Lower leg skin (tissue), 4 donors: Measurements from ENCODE around the gene ROR2. TPM values are rescaled to one million over a fixed set of nuclear protein-coding genes. Genes with fewer than 3 reads are reported as not detected.

Experiments
- DNase-seq, 2 donors: peaks; one replicate each; pipeline ENCODE4 v3.0.0-alpha.2; 2019; ENCODE audit warnings: low spot score in 2 of 2
- H3K4me3 ChIP-seq: fragments of 200-600 bp; sonication (generic); 2 replicates; pipeline ENCODE4 v1.5.1; 2017; ENCODE audit warnings: mild to moderate bottlenecking, low read depth; ENCODE audit not compliant: poor library complexity, severe bottlenecking
- CTCF ChIP-seq, 3 donors: fragments of 450-650 bp; IDR thresholded peaks; one replicate each; pipeline ENCODE4 v1.5.1; 2016; ENCODE audit warnings: antibody characterized with exemption in 3 of 3, mild to moderate bottlenecking in 3 of 3, moderate library complexity in 2 of 3
- POLR2A ChIP-seq, 2 donors: fragments of 450-650 bp; IDR thresholded peaks; one replicate each; pipeline ENCODE4 v1.6.1; 2016 to 2017; ENCODE audit warnings: antibody characterized with exemption in 2 of 2, mild to moderate bottlenecking in 1 of 2, moderate library complexity in 1 of 2
- WGBS, 2 donors: methylation state at CpG; one replicate each; pipeline ENCODE4 v1.1.5; 2018; 5-methylcytosine and 5-hydroxymethylcytosine counted together
- intact Hi-C: fragments of 100-400 bp; cut with DNase I; formaldehyde crosslinking; loops from one replicate; pipeline ENCODE4 v1.15.0; 2023; ENCODE audit warnings: low total_unique reads
- total RNA-seq, 4 donors: library from RNA; depleted of rRNA; stranded (reverse); fragments of >200 nt; gene quantifications; one replicate each; pipeline ENCODE4 v1.1.0, GENCODE V29; 2016

The ROR2 gene
- total RNA-seq, 4 donors from 2014 or later, result 2.3 to 8.7 (median 5.8) TPM

- WGBS, 2 donors, result 65 to 68% methylated on average over 11 of the region's 11 CpGs
- H3K4me3 ChIP-seq, result no peak overlapping the region
- intact Hi-C loops, result no loop called here
- TF ChIP-seq CTCF (IDR thresholded peaks at IDR 0.05) (no peak), POLR2A (IDR thresholded peaks at IDR 0.05) (no peak)
- no peak for DNase-seq
These were observed 128.8 kb downstream of the ROR2 start for GRCh38 chr9:91820949-91821880.

- DNase-seq, result no peak
- TF ChIP-seq CTCF (IDR thresholded peaks at IDR 0.05) (no peak), POLR2A (IDR thresholded peaks at IDR 0.05) (no peak)
- 86 to 93% methylated on average over 11 of the region's 11 CpGs for WGBS, 2 donors
- intact Hi-C loops, result no loop called here
- no peak overlapping the region for H3K4me3 ChIP-seq
These were observed 129.8 kb downstream of the ROR2 start for GRCh38 chr9:91820126-91820750.

- intact Hi-C loops, result no loop called here
- TF ChIP-seq POLR2A (IDR thresholded peaks at IDR 0.05) (no peak), CTCF (IDR thresholded peaks at IDR 0.05) (no peak)
- WGBS, 2 donors, result 93 to 94% methylated on average over 15 of the region's 15 CpGs
These were observed 131.2 kb downstream of the ROR2 start for GRCh38 chr9:91818647-91819403.

GRCh38 chr9:91818225-91818585 lies 131.8 kb downstream of the ROR2 start:
- H3K4me3 ChIP-seq, result no peak overlapping the region

More at GRCh38 chr9:91818647-91819403, 131.2 kb downstream of the ROR2 start:
- no peak overlapping the region for H3K4me3 ChIP-seq
- no peak for DNase-seq

More at GRCh38 chr9:91818225-91818585, 131.8 kb downstream of the ROR2 start:
- no peak for DNase-seq
- no peak for TF ChIP-seq CTCF (IDR thresholded peaks at IDR 0.05)
- no peak for TF ChIP-seq POLR2A (IDR thresholded peaks at IDR 0.05)
- intact Hi-C loops, result no loop called here
- WGBS, 2 donors, result 21 to 28% methylated on average over 3 of the region's 3 CpGs
